Aorta (tissue), 5 donors: ENCODE results near the gene DPP6. TPM values are rescaled to one million over a fixed set of nuclear protein-coding genes. Genes with fewer than 3 reads are reported as not detected.

Source experiments
- ATAC-seq: fragments of 200-7000 bp; cut with Tn5 transposase; one replicate; pipeline ENCODE4 v1.9.1; 2022; ENCODE audit warnings: moderate library complexity; ENCODE audit not compliant: low FRiP score
- DNase-seq, 2 donors: peaks; one replicate each; pipeline ENCODE4 v3.0.0-alpha.2; 2020
- H3K27ac ChIP-seq, 2 donors: one replicate each; pipeline ENCODE4 v1.5.1; 2013; ENCODE audit warnings: low read length in 2 of 2, mild to moderate bottlenecking in 2 of 2, moderate library complexity in 2 of 2, control low read depth in 1 of 2, inconsistent platforms in 1 of 2, low read depth in 1 of 2
- H3K27me3 ChIP-seq, 2 donors: one replicate each; pipeline ENCODE4 v1.6.1; 2013; ENCODE audit warnings: control low read depth in 1 of 2, low read length in 1 of 2, mild to moderate bottlenecking in 1 of 2, moderate library complexity in 1 of 2; ENCODE audit not compliant: insufficient read depth in 2 of 2, control insufficient read depth in 1 of 2
- H3K36me3 ChIP-seq, 2 donors: one replicate each; pipeline ENCODE4 v1.6.1; 2013; ENCODE audit warnings: control low read depth in 1 of 2, low read length in 1 of 2, mild to moderate bottlenecking in 1 of 2; ENCODE audit not compliant: insufficient read depth in 2 of 2, control insufficient read depth in 1 of 2
- H3K4me1 ChIP-seq, 2 donors: one replicate each; pipeline ENCODE4 v1.6.1; 2013; ENCODE audit warnings: low read length in 2 of 2, control low read depth in 1 of 2, mild to moderate bottlenecking in 1 of 2, moderate library complexity in 1 of 2; ENCODE audit not compliant: insufficient read depth in 2 of 2, control insufficient read depth in 1 of 2
- H3K4me3 ChIP-seq, 2 donors: one replicate each; pipeline ENCODE4 v1.5.1; 2013; ENCODE audit warnings: low read length in 2 of 2, control low read depth in 1 of 2, mild to moderate bottlenecking in 1 of 2
- H3K9me3 ChIP-seq: one replicate; pipeline ENCODE4 v1.6.1; 2013; ENCODE audit warnings: mild to moderate bottlenecking, low read length; ENCODE audit not compliant: control insufficient read depth
- WGBS, 2 donors: extraction: QIAGEN DNeasy Blood & Tissue Kit; methylation state at CpG; one replicate each; pipeline ENCODE4 v1.1.7; 2013; 5-methylcytosine and 5-hydroxymethylcytosine counted together
- intact Hi-C, 2 donors: fragments of 100-400 bp; cut with DNase I; formaldehyde crosslinking; loops; one replicate each; pipeline versions ENCODE4 v1.14.2 to v1.15.0; 2022
- polyA plus RNA-seq, 2 donors: library from polyadenylated mRNA; stranded (reverse); fragments of 200-250 nt; gene quantifications; one replicate each; pipeline ENCODE4 v1.2.3, GENCODE V29; 2013
- total RNA-seq, 2 donors: library from RNA; stranded (reverse); fragmentation: NEBNext Ultra II Directional; extraction: Animal tissue kit (Norgen Biotek cat#: 25700); gene quantifications; one replicate each; pipeline ENCODE4 v1.2.1, GENCODE V29; 2021
- donor health status: healthy with polysubstance abuse.
- donor health status: Bipolar disorder and iron deficiency.
- donor health status: DM: no; HTN: no; CAD: no.
- donor health status: DM: no; HTN: no; CAD: no.
- donor health status: DM: yes; HTN: yes; CAD: no.

DPP6 gene
- total and polyA plus RNA-seq, 4 donors, result 0.69 TPM; not detected in 3

- Histone ChIP-seq H3K27me3 (no peaks in the 10 kb centered on the region), H3K9me3 (peaks cover 2% of the 10 kb centered on the region), H3K4me3 (no peak overlapping the region), H3K4me1 (no peaks in the 10 kb centered on the region), H3K27ac (no peak overlapping the region), H3K36me3 (no peaks in the 10 kb centered on the region)
- DNase-seq, result no peak
- ATAC-seq, result no peak
- WGBS, 2 donors, result 76 to 84% methylated on average over 14 of the region's 14 CpGs
- intact Hi-C loops, result no loop called here
These were observed 290.9 kb downstream of the DPP6 start for GRCh38 chr7:154342971-154343633.

- Histone ChIP-seq H3K36me3 (no peaks in the 10 kb centered on the region), H3K4me1 (no peaks in the 10 kb centered on the region), H3K4me3 (no peak overlapping the region), H3K27me3 (no peaks in the 10 kb centered on the region), H3K9me3 (peaks cover 2% of the 10 kb centered on the region), H3K27ac (no peak overlapping the region)
- DNase-seq (no peak), ATAC-seq (no peak)
- 87 to 90% methylated on average over 14 of the region's 14 CpGs for WGBS, 2 donors
- intact Hi-C loops, result no loop called here
These were observed 291.7 kb downstream of the DPP6 start for GRCh38 chr7:154343778-154344412.

- H3K4me1 ChIP-seq, result no peaks in the 10 kb centered on the region
- H3K27me3 ChIP-seq, result no peaks in the 10 kb centered on the region
- no peak for DNase-seq
- 77% methylated on average over 5 of the region's 5 CpGs for WGBS, 2 donors
- H3K36me3 ChIP-seq, result no peaks in the 10 kb centered on the region
- intact Hi-C loops, result no loop called here
- H3K9me3 ChIP-seq, result peaks cover 2% of the 10 kb centered on the region
- no peak for ATAC-seq
- H3K4me3 ChIP-seq, result no peak overlapping the region
- no peak overlapping the region for H3K27ac ChIP-seq
These were observed 292.9 kb downstream of the DPP6 start for GRCh38 chr7:154345093-154345492.

- intact Hi-C loops, result no loop called here
- Histone ChIP-seq H3K4me1 (no peaks in the 10 kb centered on the region), H3K9me3 (no peaks in the 10 kb centered on the region), H3K27me3 (no peaks in the 10 kb centered on the region), H3K4me3 (no peak overlapping the region), H3K36me3 (no peaks in the 10 kb centered on the region), H3K27ac (no peak overlapping the region)
- no peak for DNase-seq
- ATAC-seq, result no peak
- 47 to 55% methylated on average over 3 of the region's 3 CpGs for WGBS, 2 donors
These were observed 295.6 kb downstream of the DPP6 start for GRCh38 chr7:154347700-154348266.

GRCh38 chr7:154350892-154351291 is 298.7 kb downstream of the DPP6 start:
- H3K27ac ChIP-seq, result no peak overlapping the region
- no peak overlapping the region for H3K4me3 ChIP-seq
- WGBS, 2 donors, result 87 to 95% methylated on average over 6 of the region's 6 CpGs
- intact Hi-C loops, result no loop called here
- H3K36me3 ChIP-seq, result no peaks in the 10 kb centered on the region
- DNase-seq (no peak), ATAC-seq (no peak)
- H3K9me3 ChIP-seq, result no peaks in the 10 kb centered on the region
- H3K27me3 ChIP-seq, result no peaks in the 10 kb centered on the region
- H3K4me1 ChIP-seq, result no peaks in the 10 kb centered on the region

GRCh38 chr7:154353355-154353767 is 301.2 kb downstream of the DPP6 start:
- Histone ChIP-seq H3K4me3 (no peak overlapping the region), H3K27me3 (no peaks in the 10 kb centered on the region), H3K27ac (no peak overlapping the region), H3K36me3 (no peaks in the 10 kb centered on the region), H3K9me3 (no peaks in the 10 kb centered on the region), H3K4me1 (no peaks in the 10 kb centered on the region)
- 31 to 43% methylated on average over 5 of the region's 5 CpGs for WGBS, 2 donors
- intact Hi-C loops, result no loop called here
- DNase-seq (no peak), ATAC-seq (no peak)

- no peak for DNase-seq
- H3K36me3 ChIP-seq, result no peaks in the 10 kb centered on the region
- no peak overlapping the region for H3K4me3 ChIP-seq
- H3K9me3 ChIP-seq, result peaks cover 1% of the 10 kb centered on the region
- H3K27ac ChIP-seq, result no peak overlapping the region
- no peaks in the 10 kb centered on the region for H3K27me3 ChIP-seq
- no peak for ATAC-seq
- WGBS, 2 donors, result 64 to 67% methylated on average over 6 of the region's 6 CpGs
- intact Hi-C loops, result no loop called here
- no peaks in the 10 kb centered on the region for H3K4me1 ChIP-seq
These were observed 312.0 kb downstream of the DPP6 start for GRCh38 chr7:154364170-154364569.

- no peak for DNase-seq
- no peak overlapping the region for H3K27ac ChIP-seq
- 54 to 62% methylated on average over 8 of the region's 8 CpGs for WGBS, 2 donors
- peaks cover 3% of the 10 kb centered on the region for H3K9me3 ChIP-seq
- H3K27me3 ChIP-seq, result peaks cover 0 to 1% of the 10 kb centered on the region in 2 donors
- no peaks in the 10 kb centered on the region for H3K4me1 ChIP-seq
- H3K36me3 ChIP-seq, result no peaks in the 10 kb centered on the region
- ATAC-seq, result no peak
- H3K4me3 ChIP-seq, result no peak overlapping the region
- intact Hi-C loops, result no loop called here
These were observed 319.2 kb downstream of the DPP6 start for GRCh38 chr7:154371424-154371823.
